ENCODE results near the gene SP7. TPM values are rescaled to one million over a fixed set of nuclear protein-coding genes. Genes with fewer than 3 reads are reported as not detected.

Gene SP7
- total RNA-seq, 4 donors from 2014 or later = not detected

- intact Hi-C loops (cut with DNase I) = loop anchor here (2.0 kb wide), 1 partner anchor 17 kb away; no protein-coding TSS in a partner anchor
- TF ChIP-seq POLR2AphosphoS5 (IDR thresholded peaks at IDR 0.05) (no peak), POLR2A (IDR thresholded peaks at IDR 0.05; ENCODE audit: low read depth) (no peak), EP300 (IDR thresholded peaks at IDR 0.05) (no peak), CTCF (IDR thresholded peaks at IDR 0.05) (no peak)
- H3K4me3 ChIP-seq = peak overlapping the region in 3 of 4 donors; percentile 74 to 86 (median 81)
- peaks cover 11 to 23% (median 18%) of the 10 kb centered on the region in 4 donors for H3K4me1 ChIP-seq
- no peaks in the 10 kb centered on the region for H3K9me3 ChIP-seq
- peak overlapping the region in 3 of 4 donors; percentile 79 to 93 (median 83) for H3K27ac ChIP-seq (replicated peaks in 1 of 4)
- H3K27me3 ChIP-seq = peaks cover 0 to 2% (median 0%) of the 10 kb centered on the region in 4 donors
- no peaks in the 10 kb centered on the region for H3K36me3 ChIP-seq
- WGBS = 98% methylated on average over 4 of the region's 4 CpGs
- no peak for DNase-seq (ENCODE audit: extremely low spot score)
Measured at GRCh38 chr12:53343969-53344368, 7.8 kb upstream of the SP7 start.

- H3K36me3 ChIP-seq = no peaks in the 10 kb centered on the region
- peaks cover 11 to 23% (median 18%) of the 10 kb centered on the region in 4 donors for H3K4me1 ChIP-seq
- no peak overlapping the region for H3K4me3 ChIP-seq
- TF ChIP-seq EP300 (IDR thresholded peaks at IDR 0.05) (no peak), CTCF (IDR thresholded peaks at IDR 0.05) (no peak), POLR2A (IDR thresholded peaks at IDR 0.05; ENCODE audit: low read depth) (no peak)
- peaks cover 0 to 7% (median 2%) of the 10 kb centered on the region in 4 donors for H3K27me3 ChIP-seq
- no peak for DNase-seq (ENCODE audit: extremely low spot score)
- no peaks in the 10 kb centered on the region for H3K9me3 ChIP-seq
- intact Hi-C loops (cut with DNase I) = no loop called here
- 64% methylated on average over 3 of the region's 3 CpGs for WGBS
- H3K27ac ChIP-seq (replicated peaks in 1 of 4) = no peak overlapping the region
Measured at GRCh38 chr12:53343449-53343848, 7.3 kb upstream of the SP7 start.

GRCh38 chr12:53340398-53340797, 4.2 kb upstream of the SP7 start:
- Histone ChIP-seq H3K4me1 (peaks cover 6 to 16% (median 9%) of the 10 kb centered on the region in 4 donors), H3K9me3 (no peaks in the 10 kb centered on the region), H3K36me3 (no peaks in the 10 kb centered on the region), H3K4me3 (no peak overlapping the region), H3K27ac (replicated peaks in 1 of 4) (no peak overlapping the region), H3K27me3 (peaks cover 0 to 38% (median 14%) of the 10 kb centered on the region in 4 donors)
- DNase-seq (ENCODE audit: extremely low spot score) = no peak
- intact Hi-C loops (cut with DNase I) = no loop called here
- no peak for TF ChIP-seq EP300 (IDR thresholded peaks at IDR 0.05)
- no peak for TF ChIP-seq POLR2A (IDR thresholded peaks at IDR 0.05; ENCODE audit: low read depth)
- TF ChIP-seq POLR2AphosphoS5 (IDR thresholded peaks at IDR 0.05) = no peak
- no peak for TF ChIP-seq CTCF (IDR thresholded peaks at IDR 0.05)
- WGBS = 75% methylated on average over 9 of the region's 9 CpGs

- 66% methylated on average over 4 of the region's 6 CpGs for WGBS
- Histone ChIP-seq H3K4me1 (peaks cover 0 to 2% (median 0%) of the 10 kb centered on the region in 4 donors), H3K27me3 (peaks cover 0 to 53% (median 14%) of the 10 kb centered on the region in 4 donors), H3K36me3 (no peaks in the 10 kb centered on the region), H3K4me3 (no peak overlapping the region), H3K9me3 (no peaks in the 10 kb centered on the region), H3K27ac (replicated peaks in 1 of 4) (no peak overlapping the region)
- intact Hi-C loops (cut with DNase I) = no loop called here
- no peak for DNase-seq (ENCODE audit: extremely low spot score)
- TF ChIP-seq CTCF (IDR thresholded peaks at IDR 0.05) = no peak
- TF ChIP-seq EP300 (IDR thresholded peaks at IDR 0.05) = no peak
- TF ChIP-seq POLR2AphosphoS5 (IDR thresholded peaks at IDR 0.05) = no peak
- TF ChIP-seq POLR2A (IDR thresholded peaks at IDR 0.05; ENCODE audit: low read depth) = no peak
Measured at GRCh38 chr12:53338916-53339315, 2.8 kb upstream of the SP7 start.

- WGBS = 33% methylated on average over 11 of the region's 11 CpGs
- Histone ChIP-seq H3K4me3 (no peak overlapping the region), H3K36me3 (no peaks in the 10 kb centered on the region), H3K27ac (replicated peaks in 1 of 4) (no peak overlapping the region), H3K9me3 (no peaks in the 10 kb centered on the region), H3K27me3 (peaks cover 0 to 62% (median 14%) of the 10 kb centered on the region in 4 donors), H3K4me1 (no peaks in the 10 kb centered on the region)
- no peak for TF ChIP-seq CTCF (IDR thresholded peaks at IDR 0.05)
- TF ChIP-seq POLR2A (IDR thresholded peaks at IDR 0.05; ENCODE audit: low read depth) = no peak
- TF ChIP-seq POLR2AphosphoS5 (IDR thresholded peaks at IDR 0.05) = no peak
- no peak for TF ChIP-seq EP300 (IDR thresholded peaks at IDR 0.05)
- no peak for DNase-seq (ENCODE audit: extremely low spot score)
- intact Hi-C loops (cut with DNase I) = no loop called here
Measured at GRCh38 chr12:53338017-53338416, 1.9 kb upstream of the SP7 start.

Measured in esophagus muscularis mucosa (tissue), 4 donors.